HEK293T (cell line): ENCODE results near the gene RYR1.
A peak's percentile ranks its signal among the peaks of the same experiment; 100 is the strongest.

Experiments used
- ARNT ChIP-seq: fragments of 450-650 bp; IDR thresholded peaks from 2 replicates; pipeline ENCODE4 v1.6.1; 2017; ENCODE audit warnings: mild to moderate bottlenecking
- BHLHE40 ChIP-seq: fragments of 450-650 bp; IDR thresholded peaks from 2 replicates; pipeline ENCODE4 v1.6.1; 2016; ENCODE audit warnings: mild to moderate bottlenecking, moderate library complexity, borderline replicate concordance
- ELF4 ChIP-seq: fragments of 450-650 bp; IDR thresholded peaks from 2 replicates; pipeline ENCODE4 v1.6.1; 2017; ENCODE audit warnings: antibody characterized with exemption
- HDGF ChIP-seq: fragments of 450-650 bp; IDR thresholded peaks from 2 replicates; pipeline ENCODE4 v1.6.1; 2017; ENCODE audit warnings: antibody characterized with exemption, borderline replicate concordance
- L3MBTL2 ChIP-seq: fragments of 450-650 bp; conservative IDR thresholded peaks from 2 replicates; pipeline ENCODE4 v1.6.1; 2016; ENCODE audit warnings: mild to moderate bottlenecking
- SP1 ChIP-seq: fragments of 450-650 bp; IDR thresholded peaks from 2 replicates; pipeline ENCODE4 v1.6.1; 2017
- SUZ12 ChIP-seq: fragments of 450-650 bp; IDR thresholded peaks from 2 replicates; pipeline ENCODE4 v1.6.1; 2016; ENCODE audit warnings: mild to moderate bottlenecking
- TF ChIP-seq, protein P1 (sequence below): fragments of 450-650 bp; IDR thresholded peaks from 2 replicates; pipeline ENCODE4 v1.6.1; 2016

GRCh38 chr19:38402623-38402966 lies 30.9 kb upstream of the RYR1 start:
- TF ChIP-seq HDGF (no peak), ELF4 (no peak), BHLHE40 (no peak), SUZ12 (no peak), ARNT (no peak), L3MBTL2 (no peak), SP1 (no peak)
- TF ChIP-seq, protein P1, sequence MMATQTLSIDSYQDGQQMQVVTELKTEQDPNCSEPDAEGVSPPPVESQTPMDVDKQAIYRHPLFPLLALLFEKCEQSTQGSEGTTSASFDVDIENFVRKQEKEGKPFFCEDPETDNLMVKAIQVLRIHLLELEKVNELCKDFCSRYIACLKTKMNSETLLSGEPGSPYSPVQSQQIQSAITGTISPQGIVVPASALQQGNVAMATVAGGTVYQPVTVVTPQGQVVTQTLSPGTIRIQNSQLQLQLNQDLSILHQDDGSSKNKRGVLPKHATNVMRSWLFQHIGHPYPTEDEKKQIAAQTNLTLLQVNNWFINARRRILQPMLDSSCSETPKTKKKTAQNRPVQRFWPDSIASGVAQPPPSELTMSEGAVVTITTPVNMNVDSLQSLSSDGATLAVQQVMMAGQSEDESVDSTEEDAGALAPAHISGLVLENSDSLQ: peak; percentile 79
